DND-41 (cell line): ENCODE measurements around the gene PNLIPRP3.

Experiments
- EZH2 ChIP-seq: IDR thresholded peaks from 3 replicates; pipeline ENCODE4 v1.6.1; 2012; ENCODE audit warnings: borderline replicate concordance, low read depth, mild to moderate bottlenecking, moderate library complexity, low read length, inconsistent platforms; ENCODE audit not compliant: severe bottlenecking
- TF ChIP-seq, protein P1 (sequence below): IDR thresholded peaks from 2 replicates; pipeline ENCODE4 v1.5.1; 2012; ENCODE audit warnings: borderline replicate concordance, low read length, moderate library complexity, mild to moderate bottlenecking; ENCODE audit not compliant: poor library complexity, severe bottlenecking; ENCODE audit errors: extremely low read depth

DNA sequence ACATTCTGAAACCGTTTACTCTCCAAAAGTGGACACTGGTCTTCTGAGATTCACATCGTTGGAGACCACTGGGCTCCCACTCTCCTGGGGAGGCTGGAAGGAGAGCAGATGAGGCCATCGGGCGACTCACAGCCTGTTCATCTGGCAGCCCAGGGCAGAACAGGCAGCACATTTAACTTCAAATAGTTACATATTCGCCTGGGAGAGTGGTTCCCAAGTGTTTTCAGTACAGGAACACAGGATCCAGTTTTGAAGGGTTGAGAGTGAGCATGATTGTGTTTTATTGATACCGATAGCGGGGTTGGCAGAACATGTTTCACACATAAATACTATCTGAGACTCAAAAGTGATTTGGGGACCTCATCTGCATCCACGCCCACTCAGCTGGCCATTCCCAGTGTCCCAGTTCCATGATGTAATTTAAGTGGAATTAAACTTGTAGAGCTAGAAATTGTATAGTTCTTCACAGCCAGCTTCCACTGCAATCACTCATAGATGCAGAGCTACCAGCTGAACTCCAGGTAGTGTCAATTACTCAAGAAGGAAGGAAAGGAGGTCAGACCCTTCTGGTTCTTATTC lies 95.2 kb downstream of the PNLIPRP3 start:
- no peak for TF ChIP-seq EZH2
- TF ChIP-seq, protein P1, sequence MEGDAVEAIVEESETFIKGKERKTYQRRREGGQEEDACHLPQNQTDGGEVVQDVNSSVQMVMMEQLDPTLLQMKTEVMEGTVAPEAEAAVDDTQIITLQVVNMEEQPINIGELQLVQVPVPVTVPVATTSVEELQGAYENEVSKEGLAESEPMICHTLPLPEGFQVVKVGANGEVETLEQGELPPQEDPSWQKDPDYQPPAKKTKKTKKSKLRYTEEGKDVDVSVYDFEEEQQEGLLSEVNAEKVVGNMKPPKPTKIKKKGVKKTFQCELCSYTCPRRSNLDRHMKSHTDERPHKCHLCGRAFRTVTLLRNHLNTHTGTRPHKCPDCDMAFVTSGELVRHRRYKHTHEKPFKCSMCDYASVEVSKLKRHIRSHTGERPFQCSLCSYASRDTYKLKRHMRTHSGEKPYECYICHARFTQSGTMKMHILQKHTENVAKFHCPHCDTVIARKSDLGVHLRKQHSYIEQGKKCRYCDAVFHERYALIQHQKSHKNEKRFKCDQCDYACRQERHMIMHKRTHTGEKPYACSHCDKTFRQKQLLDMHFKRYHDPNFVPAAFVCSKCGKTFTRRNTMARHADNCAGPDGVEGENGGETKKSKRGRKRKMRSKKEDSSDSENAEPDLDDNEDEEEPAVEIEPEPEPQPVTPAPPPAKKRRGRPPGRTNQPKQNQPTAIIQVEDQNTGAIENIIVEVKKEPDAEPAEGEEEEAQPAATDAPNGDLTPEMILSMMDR, result no peak
